RPMI8226 (cell line): Measurements from ENCODE around the gene MTHFD1L.

Experiments used
- DNase-seq: peaks from one replicate; pipeline ENCODE4 v3.0.0-alpha.2; 2015

The MTHFD1L gene

GRCh38 chr6:150866147-150866990 lies 867 bp downstream of the MTHFD1L start:
- DNase-seq: peak; percentile 90

- no peak for DNase-seq
Measured at GRCh38 chr6:150866991-150867501, 1.5 kb downstream of the MTHFD1L start.

- no peak for DNase-seq
Measured at GRCh38 chr6:150868759-150869158, 3.3 kb downstream of the MTHFD1L start.

- DNase-seq: no peak
Measured at GRCh38 chr6:150874179-150874578, 8.7 kb downstream of the MTHFD1L start.

- DNase-seq: no peak
Measured at GRCh38 chr6:150875841-150876240, 10.3 kb downstream of the MTHFD1L start.

GRCh38 chr6:150876598-150876997 lies 11.1 kb downstream of the MTHFD1L start:
- no peak for DNase-seq

- no peak for DNase-seq
Measured at GRCh38 chr6:150877928-150878327, 12.4 kb downstream of the MTHFD1L start.

- DNase-seq: no peak
Measured at GRCh38 chr6:150878347-150879213, 13.1 kb downstream of the MTHFD1L start.

- DNase-seq: no peak
Measured at GRCh38 chr6:150880336-150880735, 14.8 kb downstream of the MTHFD1L start.

- DNase-seq: no peak
Measured at GRCh38 chr6:150881911-150882481, 16.5 kb downstream of the MTHFD1L start.

- no peak for DNase-seq
Measured at GRCh38 chr6:150883521-150883920, 18.0 kb downstream of the MTHFD1L start.

- no peak for DNase-seq
Measured at GRCh38 chr6:150886155-150886554, 20.7 kb downstream of the MTHFD1L start.

GRCh38 chr6:150887978-150888563 lies 22.6 kb downstream of the MTHFD1L start:
- DNase-seq: no peak

GRCh38 chr6:150890346-150890745 lies 24.8 kb downstream of the MTHFD1L start:
- no peak for DNase-seq

- DNase-seq: peak; percentile 70
Measured at GRCh38 chr6:150891888-150892485, 26.5 kb downstream of the MTHFD1L start.

- no peak for DNase-seq
Measured at GRCh38 chr6:150894191-150894744, 28.8 kb downstream of the MTHFD1L start.

- DNase-seq: peak; percentile 43
Measured at GRCh38 chr6:150894935-150895552, 29.5 kb downstream of the MTHFD1L start.

- no peak for DNase-seq
Measured at GRCh38 chr6:150895928-150896632, 30.6 kb downstream of the MTHFD1L start.

- DNase-seq: no peak
Measured at GRCh38 chr6:150897400-150897943, 32.0 kb downstream of the MTHFD1L start.

- DNase-seq: no peak
Measured at GRCh38 chr6:150898399-150899170, 33.1 kb downstream of the MTHFD1L start.
